Measurements from ENCODE around the gene FBXO9.

FBXO9 gene

DNA sequence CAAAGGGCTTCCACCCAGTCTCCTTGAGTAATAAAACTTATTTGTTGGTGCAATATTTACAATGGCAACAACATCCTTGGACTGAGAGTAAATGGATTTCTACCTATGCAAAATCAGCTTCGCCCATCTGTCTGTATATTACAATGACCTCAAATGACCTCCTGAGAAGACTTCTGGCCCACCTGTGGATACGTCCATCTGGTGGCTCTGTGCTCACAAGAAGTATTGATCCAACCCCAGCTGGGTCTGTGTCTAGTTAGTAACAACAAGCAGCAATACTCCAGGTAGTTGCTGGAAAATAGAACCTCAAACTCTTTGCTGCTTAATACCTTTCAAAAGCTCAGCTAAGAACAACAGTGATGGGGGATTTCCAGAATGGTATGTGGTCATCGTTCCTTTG is 35.4 kb upstream of the FBXO9 start:
- H3K36me3 ChIP-seq (ENCODE audit: control insufficient read depth, low read length) = no peaks in the 10 kb centered on the region
- no peak overlapping the region for H3K4me2 ChIP-seq (ENCODE audit: low read length)
- H3K9me2 ChIP-seq (replicated peaks; ENCODE audit: control insufficient read depth, low read length) = no peaks in the 10 kb centered on the region
- H3K4me1 ChIP-seq (ENCODE audit: control insufficient read depth, low read length) = no peaks in the 10 kb centered on the region
- no peak overlapping the region for H3K4me3 ChIP-seq (ENCODE audit: low read length)
- no peaks in the 10 kb centered on the region for H4K20me1 ChIP-seq (ENCODE audit: control insufficient read depth, insufficient read depth, low read depth, low read length)
- no peaks in the 10 kb centered on the region for H3K79me2 ChIP-seq (ENCODE audit: control insufficient read depth, low read length)
- H3K27me3 ChIP-seq (ENCODE audit: control insufficient read depth, low read length) = no peaks in the 10 kb centered on the region
- no peaks in the 10 kb centered on the region for H3K9me3 ChIP-seq (ENCODE audit: control insufficient read depth, insufficient read depth, low read length)
- TF ChIP-seq EZH2phosphoT487 (IDR thresholded peaks at IDR 0.05; ENCODE audit: borderline replicate concordance, low read length) = no peak
- TF ChIP-seq, protein P1, sequence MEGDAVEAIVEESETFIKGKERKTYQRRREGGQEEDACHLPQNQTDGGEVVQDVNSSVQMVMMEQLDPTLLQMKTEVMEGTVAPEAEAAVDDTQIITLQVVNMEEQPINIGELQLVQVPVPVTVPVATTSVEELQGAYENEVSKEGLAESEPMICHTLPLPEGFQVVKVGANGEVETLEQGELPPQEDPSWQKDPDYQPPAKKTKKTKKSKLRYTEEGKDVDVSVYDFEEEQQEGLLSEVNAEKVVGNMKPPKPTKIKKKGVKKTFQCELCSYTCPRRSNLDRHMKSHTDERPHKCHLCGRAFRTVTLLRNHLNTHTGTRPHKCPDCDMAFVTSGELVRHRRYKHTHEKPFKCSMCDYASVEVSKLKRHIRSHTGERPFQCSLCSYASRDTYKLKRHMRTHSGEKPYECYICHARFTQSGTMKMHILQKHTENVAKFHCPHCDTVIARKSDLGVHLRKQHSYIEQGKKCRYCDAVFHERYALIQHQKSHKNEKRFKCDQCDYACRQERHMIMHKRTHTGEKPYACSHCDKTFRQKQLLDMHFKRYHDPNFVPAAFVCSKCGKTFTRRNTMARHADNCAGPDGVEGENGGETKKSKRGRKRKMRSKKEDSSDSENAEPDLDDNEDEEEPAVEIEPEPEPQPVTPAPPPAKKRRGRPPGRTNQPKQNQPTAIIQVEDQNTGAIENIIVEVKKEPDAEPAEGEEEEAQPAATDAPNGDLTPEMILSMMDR (IDR thresholded peaks at IDR 0.05; ENCODE audit: low read depth, low read length, poor library complexity, severe bottlenecking) = no peak
- no peaks in the 10 kb centered on the region for H3F3A ChIP-seq (ENCODE audit: control insufficient read depth, insufficient read depth)
- H3K27ac ChIP-seq (ENCODE audit: low read depth, low read length) = no peak overlapping the region

DNA sequence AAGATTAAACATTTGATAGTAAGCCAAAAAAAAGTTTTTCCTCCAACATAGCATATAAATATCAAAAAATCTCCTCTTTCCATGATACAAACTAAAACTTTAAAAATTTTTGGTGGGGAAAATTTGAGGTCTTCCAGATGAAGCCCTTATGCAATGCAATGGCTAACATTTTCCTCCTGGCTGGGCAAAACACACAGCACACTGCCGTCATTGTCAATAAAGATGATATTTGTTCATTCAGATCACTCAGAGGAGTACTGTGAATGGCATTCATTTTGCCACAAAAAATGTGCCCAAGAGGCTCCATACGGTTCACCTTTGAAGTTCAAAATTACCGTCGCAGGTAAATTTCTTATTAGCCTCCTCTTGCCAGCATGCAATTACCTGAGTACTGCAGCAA is 33.9 kb upstream of the FBXO9 start:
- Histone ChIP-seq H3K9me3 (ENCODE audit: control insufficient read depth, insufficient read depth, low read length) (no peaks in the 10 kb centered on the region), H3K4me3 (ENCODE audit: low read length) (no peak overlapping the region), H3K79me2 (ENCODE audit: control insufficient read depth, low read length) (no peaks in the 10 kb centered on the region), H3K9me2 (replicated peaks; ENCODE audit: control insufficient read depth, low read length) (no peaks in the 10 kb centered on the region), H3K36me3 (ENCODE audit: control insufficient read depth, low read length) (no peaks in the 10 kb centered on the region), H3F3A (ENCODE audit: control insufficient read depth, insufficient read depth) (no peaks in the 10 kb centered on the region), H3K4me2 (ENCODE audit: low read length) (no peak overlapping the region), H3K27me3 (ENCODE audit: control insufficient read depth, low read length) (no peaks in the 10 kb centered on the region), H3K4me1 (ENCODE audit: control insufficient read depth, low read length) (no peaks in the 10 kb centered on the region), H4K20me1 (ENCODE audit: control insufficient read depth, insufficient read depth, low read depth, low read length) (no peaks in the 10 kb centered on the region), H3K27ac (ENCODE audit: low read depth, low read length) (no peak overlapping the region)
- TF ChIP-seq, protein P1 (IDR thresholded peaks at IDR 0.05; ENCODE audit: low read depth, low read length, poor library complexity, severe bottlenecking) = no peak
- no peak for TF ChIP-seq EZH2phosphoT487 (IDR thresholded peaks at IDR 0.05; ENCODE audit: borderline replicate concordance, low read length)

DNA sequence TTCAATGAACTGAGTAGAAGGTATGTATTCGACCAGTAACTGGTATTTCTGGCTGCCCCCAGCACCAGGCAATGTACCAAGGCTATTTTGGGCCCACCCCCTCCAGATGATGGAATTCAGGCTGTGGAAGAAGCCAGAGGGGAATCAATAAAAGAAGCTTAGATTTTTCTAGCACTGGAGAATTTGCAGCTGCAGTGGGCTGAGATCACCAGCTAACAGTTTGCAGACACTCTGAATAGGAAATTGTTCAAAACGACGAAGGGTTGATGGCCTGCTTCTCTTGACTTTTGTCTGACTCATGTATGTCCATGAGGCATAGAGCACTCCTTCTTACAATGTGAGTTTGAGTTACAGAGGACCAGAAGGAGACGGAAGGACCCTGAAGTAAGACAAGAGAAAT is 32.4 kb upstream of the FBXO9 start:
- H3F3A ChIP-seq (ENCODE audit: control insufficient read depth, insufficient read depth) = no peaks in the 10 kb centered on the region

More for the DNA sequence above, 32.4 kb upstream of the FBXO9 start:
- Histone ChIP-seq H3K27ac (ENCODE audit: low read depth, low read length) (no peak overlapping the region), H4K20me1 (ENCODE audit: control insufficient read depth, insufficient read depth, low read depth, low read length) (no peaks in the 10 kb centered on the region), H3K9me3 (ENCODE audit: control insufficient read depth, insufficient read depth, low read length) (no peaks in the 10 kb centered on the region), H3K9me2 (replicated peaks; ENCODE audit: control insufficient read depth, low read length) (no peaks in the 10 kb centered on the region), H3K79me2 (ENCODE audit: control insufficient read depth, low read length) (no peaks in the 10 kb centered on the region), H3K27me3 (ENCODE audit: control insufficient read depth, low read length) (no peaks in the 10 kb centered on the region), H3K4me3 (ENCODE audit: low read length) (no peak overlapping the region), H3K4me2 (ENCODE audit: low read length) (no peak overlapping the region), H3K4me1 (ENCODE audit: control insufficient read depth, low read length) (no peaks in the 10 kb centered on the region), H3K36me3 (ENCODE audit: control insufficient read depth, low read length) (no peaks in the 10 kb centered on the region)
- TF ChIP-seq, protein P1 (IDR thresholded peaks at IDR 0.05; ENCODE audit: low read depth, low read length, poor library complexity, severe bottlenecking) = no peak
- no peak for TF ChIP-seq EZH2phosphoT487 (IDR thresholded peaks at IDR 0.05; ENCODE audit: borderline replicate concordance, low read length)
